Measurements from ENCODE around the gene APOF. TPM values are rescaled to one million over a fixed set of nuclear protein-coding genes. Genes with fewer than 3 reads are reported as not detected.
"Not testable (repeated sequence)": the region's sequence is repeated elsewhere in the genome, so short reads cannot be mapped to it uniquely, and the experiment has no call there.

Gene APOF
- total RNA-seq, 3 donors from 2014 or later (not counting 1 experiment from before 2014, with no cell fraction given): not detected

DNA sequence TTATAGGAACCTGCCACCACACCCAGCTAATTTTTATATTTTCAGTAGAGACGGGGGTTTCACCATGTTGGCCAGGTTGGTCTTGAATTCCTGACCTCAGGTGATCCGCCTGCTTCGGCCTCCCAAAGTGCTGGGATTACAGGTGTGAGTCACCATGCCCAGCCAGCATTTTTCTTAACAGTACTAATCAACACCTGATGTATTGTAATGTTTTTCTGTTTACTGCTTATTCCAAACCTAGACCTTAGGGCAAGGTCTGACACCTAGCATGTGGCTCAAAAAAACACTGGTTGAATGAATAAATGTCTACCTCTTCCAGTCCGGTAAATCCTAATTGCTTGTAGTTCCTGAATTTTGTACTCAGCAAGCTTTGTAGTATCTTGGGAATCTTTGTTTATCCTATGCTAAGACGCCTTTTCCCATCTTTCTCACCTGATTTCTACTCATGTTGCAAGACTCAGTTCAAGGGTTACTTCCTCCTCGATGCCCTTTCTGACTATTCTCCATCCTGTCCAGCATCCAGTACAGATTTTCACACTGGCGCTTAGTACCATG is 31.6 kb downstream of the APOF start:
- peaks cover 11% of the 10 kb centered on the region for H3K36me3 Mint-ChIP-seq
- no peaks in the 10 kb centered on the region for H3K9me3 Mint-ChIP-seq
- no peak for TF ChIP-seq CTCF (IDR thresholded peaks at IDR 0.05)
- intact Hi-C loops (cut with micrococcal nuclease): loop anchor here (5.0 kb wide), 1 partner anchor 136 kb away; the partner anchor contains the start of gene SPRYD4
- H3K27me3 Mint-ChIP-seq (ENCODE audit: low read depth in 2 of 2): no peaks in the 10 kb centered on the region
- Histone ChIP-seq H3K9me3 (ENCODE audit: control insufficient read depth, insufficient read depth, low read length) (no peaks in the 10 kb centered on the region), H3K27ac (ENCODE audit: low read length) (no peak overlapping the region), H3K36me3 (ENCODE audit: control insufficient read depth, insufficient read depth, low read length) (peaks cover 22% of the 10 kb centered on the region), H3K4me3 (ENCODE audit: low read length) (no peak overlapping the region), H3K27me3 (ENCODE audit: control insufficient read depth, insufficient read depth, low read length) (no peaks in the 10 kb centered on the region), H3K4me1 (ENCODE audit: control insufficient read depth, insufficient read depth, low read length) (peaks cover 21% of the 10 kb centered on the region)
- ATAC-seq: no peak
- peak overlapping the region; percentile 99 for H3K27ac Mint-ChIP-seq
- peaks cover 19 to 27% of the 10 kb centered on the region in 2 donors for H3K4me1 Mint-ChIP-seq
- WGBS (ENCODE audit: insufficient coverage): 99% methylated on average over 5 of the region's 7 CpGs
- DNase-seq: no peak
- no peak overlapping the region for H3K4me3 Mint-ChIP-seq

GRCh38 chr12:56326533-56326932 is 36.1 kb downstream of the APOF start:
- Mint-ChIP-seq H3K4me1 (peaks cover 0 to 5% of the 10 kb centered on the region in 2 donors), H3K27me3 (ENCODE audit: low read depth in 2 of 2) (no peaks in the 10 kb centered on the region), H3K27ac (no peak overlapping the region), H3K9me3 (no peaks in the 10 kb centered on the region), H3K36me3 (peaks cover 26% of the 10 kb centered on the region), H3K4me3 (no peak overlapping the region)
- H3K4me3 ChIP-seq (ENCODE audit: low read length): no peak overlapping the region
- no peak for TF ChIP-seq CTCF (IDR thresholded peaks at IDR 0.05)
- H3K27ac ChIP-seq (ENCODE audit: low read length): no peak overlapping the region
- H3K27me3 ChIP-seq (ENCODE audit: control insufficient read depth, insufficient read depth, low read length): no peaks in the 10 kb centered on the region
- WGBS (ENCODE audit: insufficient coverage): 89% methylated on average over 6 of the region's 6 CpGs
- no peaks in the 10 kb centered on the region for H3K9me3 ChIP-seq (ENCODE audit: control insufficient read depth, insufficient read depth, low read length)
- intact Hi-C loops (cut with micrococcal nuclease): no loop called here
- ATAC-seq (no peak), DNase-seq (no peak)
- no peaks in the 10 kb centered on the region for H3K4me1 ChIP-seq (ENCODE audit: control insufficient read depth, insufficient read depth, low read length)
- peaks cover 59% of the 10 kb centered on the region for H3K36me3 ChIP-seq (ENCODE audit: control insufficient read depth, insufficient read depth, low read length)

GRCh38 chr12:56326126-56326525 is 36.5 kb downstream of the APOF start:
- DNase-seq: no peak
- peaks cover 26% of the 10 kb centered on the region for H3K36me3 Mint-ChIP-seq
- Histone ChIP-seq H3K27me3 (ENCODE audit: control insufficient read depth, insufficient read depth, low read length) (no peaks in the 10 kb centered on the region), H3K4me1 (ENCODE audit: control insufficient read depth, insufficient read depth, low read length) (no peaks in the 10 kb centered on the region), H3K36me3 (ENCODE audit: control insufficient read depth, insufficient read depth, low read length) (peaks cover 59% of the 10 kb centered on the region), H3K27ac (ENCODE audit: low read length) (no peak overlapping the region), H3K4me3 (ENCODE audit: low read length) (no peak overlapping the region), H3K9me3 (ENCODE audit: control insufficient read depth, insufficient read depth, low read length) (no peaks in the 10 kb centered on the region)
- over 99% methylated on average over 8 of the region's 8 CpGs for WGBS (ENCODE audit: insufficient coverage)
- TF ChIP-seq CTCF (IDR thresholded peaks at IDR 0.05): no peak
- ATAC-seq: no peak
- H3K27ac Mint-ChIP-seq: no peak overlapping the region
- no peaks in the 10 kb centered on the region for H3K27me3 Mint-ChIP-seq (ENCODE audit: low read depth in 2 of 2)
- intact Hi-C loops (cut with micrococcal nuclease): no loop called here
- peaks cover 0 to 1% of the 10 kb centered on the region in 2 donors for H3K4me1 Mint-ChIP-seq
- no peak overlapping the region for H3K4me3 Mint-ChIP-seq
- H3K9me3 Mint-ChIP-seq: no peaks in the 10 kb centered on the region

GRCh38 chr12:56324206-56324605 is 38.5 kb downstream of the APOF start:
- peak overlapping the region in 1 of 2 donors; percentile 2 for H3K27ac Mint-ChIP-seq
- Histone ChIP-seq H3K27ac (ENCODE audit: low read length) (no peak overlapping the region), H3K4me1 (ENCODE audit: control insufficient read depth, insufficient read depth, low read length) (no peaks in the 10 kb centered on the region), H3K4me3 (ENCODE audit: low read length) (no peak overlapping the region), H3K9me3 (ENCODE audit: control insufficient read depth, insufficient read depth, low read length) (no peaks in the 10 kb centered on the region), H3K36me3 (ENCODE audit: control insufficient read depth, insufficient read depth, low read length) (peaks cover 65% of the 10 kb centered on the region), H3K27me3 (ENCODE audit: control insufficient read depth, insufficient read depth, low read length) (no peaks in the 10 kb centered on the region)
- TF ChIP-seq CTCF (IDR thresholded peaks at IDR 0.05): no peak
- H3K36me3 Mint-ChIP-seq: peaks cover 26% of the 10 kb centered on the region
- H3K4me1 Mint-ChIP-seq: no peaks in the 10 kb centered on the region
- 94% methylated on average over 4 of the region's 6 CpGs for WGBS (ENCODE audit: insufficient coverage)
- intact Hi-C loops (cut with micrococcal nuclease): no loop called here
- no peaks in the 10 kb centered on the region for H3K27me3 Mint-ChIP-seq (ENCODE audit: low read depth in 2 of 2)
- ATAC-seq (no peak), DNase-seq (no peak)
- H3K9me3 Mint-ChIP-seq: no peaks in the 10 kb centered on the region
- no peak overlapping the region for H3K4me3 Mint-ChIP-seq

DNA sequence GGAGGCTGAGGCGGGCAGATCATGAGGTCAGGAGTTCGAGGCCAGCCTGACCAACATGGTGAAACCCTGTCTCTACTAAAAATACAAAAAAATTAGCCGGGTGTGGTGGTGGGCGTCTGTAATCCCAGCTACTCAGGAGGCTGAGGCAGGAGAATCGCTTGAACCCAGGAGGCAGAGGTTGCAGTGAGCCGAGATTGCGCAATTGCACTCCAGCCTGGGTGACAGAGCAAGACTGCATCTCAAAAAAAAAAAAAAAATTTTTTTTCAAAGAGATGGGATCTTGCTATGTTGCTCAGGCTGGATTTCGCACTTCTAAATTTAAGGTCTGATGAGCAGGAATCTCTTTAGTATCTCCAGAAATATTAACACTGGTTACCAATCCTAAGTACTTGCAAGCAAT is 41.0 kb downstream of the APOF start:
- H3K4me1 ChIP-seq (ENCODE audit: control insufficient read depth, insufficient read depth, low read length); H3K4me3 ChIP-seq (ENCODE audit: low read length); H3K27ac Mint-ChIP-seq; intact Hi-C loops (cut with micrococcal nuclease); DNase-seq; H3K27me3 Mint-ChIP-seq (ENCODE audit: low read depth in 2 of 2); H3K4me1 Mint-ChIP-seq; H3K27ac ChIP-seq (ENCODE audit: low read length); H3K9me3 Mint-ChIP-seq; H3K9me3 ChIP-seq (ENCODE audit: control insufficient read depth, insufficient read depth, low read length); ATAC-seq; H3K4me3 Mint-ChIP-seq; H3K27me3 ChIP-seq (ENCODE audit: control insufficient read depth, insufficient read depth, low read length): not testable (repeated sequence)
- WGBS (ENCODE audit: insufficient coverage): 100% methylated on average over 6 of the region's 8 CpGs
- H3K36me3 Mint-ChIP-seq: peaks cover 16% of the 10 kb centered on the region
- peaks cover 53% of the 10 kb centered on the region for H3K36me3 ChIP-seq (ENCODE audit: control insufficient read depth, insufficient read depth, low read length)

All from natural killer cell (primary cell).